HG03139 (cell line): ENCODE results near the gene GUK1.
A peak's percentile ranks its signal among the peaks of the same experiment; 100 is the strongest.

Experiments used
- ATAC-seq: cut with Tn5 transposase; IDR thresholded peaks from one replicate; pipeline ENCODE4 v1.9.1; 2021; ENCODE audit not compliant: unreplicated experiment

The GUK1 gene, protein sequence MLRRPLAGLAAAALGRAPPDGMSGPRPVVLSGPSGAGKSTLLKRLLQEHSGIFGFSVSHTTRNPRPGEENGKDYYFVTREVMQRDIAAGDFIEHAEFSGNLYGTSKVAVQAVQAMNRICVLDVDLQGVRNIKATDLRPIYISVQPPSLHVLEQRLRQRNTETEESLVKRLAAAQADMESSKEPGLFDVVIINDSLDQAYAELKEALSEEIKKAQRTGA

DNA sequence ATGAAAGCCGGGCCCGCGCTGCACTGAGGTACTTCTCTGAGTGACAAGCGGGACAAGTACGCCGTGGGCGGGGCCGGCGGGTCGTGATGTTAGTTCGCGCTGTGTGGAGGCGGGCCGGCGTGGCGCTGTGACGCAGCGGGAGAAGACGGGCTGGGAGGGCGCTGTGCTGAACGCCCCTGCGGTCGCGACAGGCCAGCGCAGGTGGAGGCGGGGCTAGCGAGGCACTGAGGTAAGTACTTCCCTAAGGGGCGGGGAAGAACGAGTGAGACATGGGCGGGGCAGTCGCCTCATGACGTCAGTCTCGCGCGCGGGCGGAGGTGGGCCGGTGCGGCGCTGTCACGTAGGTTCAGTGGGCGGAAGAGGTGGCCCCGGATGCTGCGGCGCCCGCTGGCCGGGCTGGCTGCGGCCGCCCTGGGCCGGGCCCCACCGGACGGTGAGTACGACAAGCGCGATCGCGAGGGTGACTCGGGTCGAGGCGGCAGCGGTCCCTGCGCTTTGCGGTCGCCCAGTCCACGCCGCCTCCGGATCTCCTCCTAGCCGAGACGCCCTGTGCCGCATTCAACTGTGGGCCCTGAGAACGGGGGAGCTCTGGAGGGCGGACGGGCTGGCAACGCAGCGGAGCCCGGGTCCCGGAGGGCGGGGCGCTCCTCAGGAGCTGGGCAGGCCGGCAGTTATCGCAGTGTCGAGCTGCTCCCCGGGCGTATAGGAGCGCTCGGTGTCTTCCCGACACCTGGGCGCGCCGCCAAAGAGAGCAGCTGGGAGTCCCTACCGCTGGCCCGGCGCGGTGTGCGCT, at the start of gene GUK1:
Gene GUK1, plus strand, starts transcription at position 349 of the 793 bp plus-strand sequence. Its CDS starts 24 bp downstream, at position 373.
- ATAC-seq: peak; percentile 88

DNA sequence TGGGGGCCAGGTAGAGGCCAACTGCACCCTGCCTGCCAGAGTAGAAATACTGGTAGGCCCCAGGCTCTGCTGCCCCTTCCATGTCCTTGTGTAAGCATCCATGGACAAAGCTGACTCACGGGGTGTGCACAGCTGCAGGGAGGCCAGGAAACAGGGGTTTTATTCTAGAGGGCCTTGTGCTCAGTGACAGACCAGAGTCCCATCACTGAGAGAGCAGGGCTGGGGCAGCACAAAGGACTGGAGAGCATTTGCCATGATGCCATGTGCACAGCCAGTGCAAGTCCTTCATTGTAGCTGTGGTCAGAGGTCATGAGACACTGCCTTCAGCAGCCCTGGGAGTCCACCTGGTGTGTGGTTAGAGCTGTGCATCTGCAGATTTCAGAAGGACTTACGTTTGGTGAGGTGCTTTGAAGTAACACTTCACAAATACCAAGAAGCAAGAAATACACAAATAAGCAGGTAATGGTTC, 49.4 kb upstream of the GUK1 start:
- no peak for ATAC-seq

DNA sequence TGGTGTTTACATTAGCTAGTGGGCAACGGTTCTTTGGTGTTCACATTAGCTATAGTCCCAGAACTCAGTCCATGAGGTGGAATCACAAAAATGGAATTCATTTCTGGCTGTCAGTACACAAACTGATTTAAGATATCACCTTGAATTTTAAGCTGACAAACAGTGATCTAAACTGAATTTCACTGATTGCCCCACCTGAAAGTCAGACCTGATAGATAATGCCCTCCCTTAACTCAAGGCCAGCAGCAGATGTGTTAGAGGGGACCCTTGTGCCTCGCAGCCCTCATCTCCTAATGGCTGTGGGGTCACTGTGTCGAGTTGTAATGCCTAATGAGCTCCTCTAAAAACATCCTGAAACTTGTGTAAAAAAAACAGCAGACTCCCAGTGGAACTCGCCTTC, 49.0 kb upstream of the GUK1 start:
- no peak for ATAC-seq

DNA sequence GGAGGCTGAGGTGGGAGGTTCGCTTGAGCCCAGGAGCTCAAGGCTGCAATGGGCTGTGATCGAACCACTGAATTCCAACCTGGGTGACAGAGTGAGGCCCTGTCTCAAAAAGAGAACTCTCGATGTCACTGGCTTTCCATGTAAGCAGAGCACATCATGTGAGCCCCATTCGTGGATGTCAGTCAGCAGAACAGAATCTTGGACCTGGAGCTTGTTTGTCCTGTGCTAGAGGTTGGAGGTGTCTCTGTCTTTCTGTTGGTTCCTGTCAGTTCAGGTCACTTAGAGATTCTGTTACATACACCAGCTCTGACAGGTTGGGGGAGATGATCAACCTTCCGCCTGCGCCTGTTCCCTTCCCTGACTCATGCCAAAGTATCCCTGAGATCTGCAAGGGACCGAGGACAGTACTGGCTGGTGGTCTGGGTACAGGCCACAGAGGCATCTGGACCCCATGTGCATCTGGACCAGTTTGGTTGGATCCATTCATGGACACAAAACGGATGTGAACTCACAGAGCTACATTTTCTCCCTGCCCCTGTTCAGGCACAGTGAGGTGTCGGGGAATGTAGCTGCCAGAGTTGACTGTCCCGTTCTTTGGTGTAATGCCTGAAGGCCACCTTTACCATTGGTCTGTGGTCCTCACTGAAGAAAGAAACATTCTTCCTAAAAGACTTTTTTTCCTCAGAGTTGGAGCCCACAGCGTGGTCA, 47.6 kb upstream of the GUK1 start:
- no peak for ATAC-seq

DNA sequence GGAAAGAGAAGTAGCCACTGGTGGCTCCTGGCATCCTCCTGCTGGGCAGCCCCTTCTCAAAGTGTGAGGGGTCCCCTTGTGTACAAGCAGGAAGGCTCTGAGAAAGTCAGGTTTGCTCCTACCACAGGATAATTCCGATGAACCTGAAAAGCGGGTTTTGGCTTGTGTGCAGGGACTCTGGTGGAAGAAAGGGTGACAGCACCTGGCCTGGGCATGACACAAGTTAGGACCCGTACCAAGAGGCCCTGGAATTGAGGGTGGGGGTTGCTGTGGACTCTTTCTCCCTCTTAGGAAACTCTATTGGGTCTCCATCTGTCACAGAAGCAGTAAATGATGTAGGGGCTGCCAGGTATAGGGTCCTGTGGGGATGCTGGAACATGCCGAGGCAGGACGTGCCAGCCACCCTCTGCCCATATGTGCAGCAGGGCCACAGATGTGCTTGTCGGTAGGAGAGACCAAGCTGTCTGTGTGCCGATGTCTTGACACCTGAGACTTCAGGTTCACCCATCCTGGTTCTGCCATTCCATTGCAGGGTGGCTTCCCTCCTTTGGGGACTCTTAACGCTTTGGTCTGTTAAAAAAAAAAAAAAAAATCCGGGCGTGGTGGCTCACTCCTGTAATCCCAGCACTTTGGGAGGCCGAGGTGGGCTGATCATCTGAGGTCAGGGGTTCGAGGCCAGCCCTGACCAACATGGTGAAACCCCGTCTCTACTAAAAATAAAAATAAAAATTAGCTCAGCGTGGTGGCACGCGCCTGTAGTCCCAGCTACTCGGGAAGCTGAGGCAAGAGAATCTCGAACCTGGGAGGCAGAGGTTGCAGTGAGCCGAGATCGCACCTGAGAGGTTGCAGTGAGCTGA, 46.8 kb upstream of the GUK1 start:
- ATAC-seq: no peak

DNA sequence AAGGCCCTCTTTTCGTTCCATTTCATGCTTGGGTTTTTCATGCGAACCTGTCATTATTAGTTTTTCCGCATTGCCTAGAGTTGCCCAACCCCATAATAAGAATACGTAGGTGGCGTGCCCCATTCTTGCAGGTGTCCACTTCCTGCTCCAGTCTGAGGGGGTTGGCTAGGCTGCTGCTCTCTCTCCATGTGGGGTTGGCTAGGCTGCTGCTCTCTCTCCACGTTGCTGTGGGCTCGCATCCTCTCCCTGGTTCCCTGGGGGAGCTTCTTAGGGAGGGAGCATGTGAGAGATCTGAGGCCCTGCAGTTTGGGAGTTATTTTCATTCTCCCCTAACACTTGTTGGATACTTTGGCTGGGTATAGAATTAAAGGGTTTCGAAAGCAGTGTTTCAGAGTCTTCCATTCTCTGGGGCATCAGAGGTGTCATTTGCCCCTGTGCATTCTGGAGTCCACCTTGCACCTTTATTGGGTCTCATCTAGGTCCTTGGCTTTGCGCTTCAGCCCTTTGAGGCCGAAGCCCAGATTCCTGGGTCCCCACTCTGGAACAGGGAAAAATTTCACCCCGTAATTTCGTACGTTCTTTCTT, 45.6 kb upstream of the GUK1 start:
- no peak for ATAC-seq

DNA sequence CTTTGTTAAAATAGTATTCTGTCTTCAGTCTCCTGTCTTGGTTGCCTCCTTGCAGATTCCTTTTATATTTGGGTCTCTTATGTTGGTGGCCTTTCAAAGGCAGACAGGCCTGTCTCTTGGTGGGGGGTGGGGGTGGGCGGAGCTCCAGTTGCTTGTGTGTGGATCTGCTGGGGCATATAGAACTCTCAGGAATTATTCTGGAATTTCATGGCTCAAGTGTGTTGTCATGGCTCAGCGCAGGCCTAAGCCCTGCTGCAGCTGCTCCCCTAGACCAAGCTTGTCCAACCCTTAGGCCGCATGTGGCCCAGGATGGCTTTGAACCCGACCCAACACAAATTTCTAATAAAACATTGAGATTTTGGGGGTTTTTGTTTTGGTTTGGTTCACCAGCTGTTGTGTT, 44.9 kb upstream of the GUK1 start:
- no peak for ATAC-seq

DNA sequence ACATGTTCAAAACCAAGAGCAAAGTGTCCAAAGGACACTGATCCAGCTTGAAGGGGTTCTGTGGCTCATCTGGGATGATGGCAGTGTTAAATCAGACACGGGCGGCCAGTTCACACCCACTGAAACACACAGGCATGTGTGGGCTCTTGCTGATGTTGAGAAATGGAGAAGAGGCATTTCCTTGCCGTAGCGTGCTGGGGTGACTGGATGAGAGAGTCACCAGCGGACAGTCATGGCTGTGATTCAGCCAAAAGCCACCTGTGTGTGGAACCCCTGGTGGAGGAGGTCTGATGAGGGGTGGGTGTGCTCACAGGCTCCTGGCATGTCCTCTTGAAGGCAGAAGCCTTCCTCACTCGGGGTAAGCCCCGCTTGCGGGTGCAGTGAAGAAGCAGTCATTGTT, 44.1 kb upstream of the GUK1 start:
- no peak for ATAC-seq

DNA sequence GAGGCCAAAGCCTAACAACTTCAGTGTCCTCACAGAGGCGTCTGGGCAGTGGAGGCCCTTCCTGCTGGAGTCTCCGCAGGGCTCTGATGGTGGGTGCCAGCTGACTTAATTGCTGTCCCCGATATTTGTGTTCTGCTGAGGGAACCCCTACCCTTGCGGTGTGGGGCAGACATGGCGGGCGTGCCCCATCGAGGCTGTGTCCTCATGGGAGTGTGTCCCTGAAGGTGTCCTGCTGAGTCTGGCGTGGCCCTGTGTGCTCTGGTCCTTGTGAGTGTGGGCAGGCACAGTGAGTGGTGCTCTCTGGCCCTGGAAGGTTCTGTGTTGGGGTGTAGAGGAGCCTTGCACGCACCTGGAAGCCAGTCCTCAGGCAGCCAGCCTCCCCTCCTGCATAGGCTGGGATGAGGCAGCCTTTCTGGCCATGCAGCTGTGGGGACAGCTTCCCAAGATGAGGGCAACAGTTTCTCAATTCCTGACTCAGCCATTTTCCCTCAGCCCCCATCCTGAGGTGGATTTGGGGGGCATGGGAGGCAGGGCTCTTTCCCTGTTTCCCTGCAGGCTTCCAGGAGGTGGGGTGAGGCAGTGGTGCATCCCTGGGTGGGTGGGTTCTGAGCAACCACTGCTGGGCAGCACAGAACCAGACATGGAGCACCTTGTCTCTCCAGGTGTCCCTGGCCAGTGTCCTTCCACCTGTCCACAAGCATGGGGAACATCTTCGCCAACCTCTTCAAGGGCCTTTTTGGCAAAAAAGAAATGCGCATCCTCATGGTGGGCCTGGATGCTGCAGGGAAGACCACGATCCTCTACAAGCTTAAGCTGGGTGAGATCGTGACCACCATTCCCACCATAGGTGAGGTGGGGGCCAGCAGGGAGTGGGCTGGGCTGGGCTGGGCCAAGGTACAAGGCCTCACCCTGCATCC, 43.4 kb upstream of the GUK1 start:
- ATAC-seq: no peak

DNA sequence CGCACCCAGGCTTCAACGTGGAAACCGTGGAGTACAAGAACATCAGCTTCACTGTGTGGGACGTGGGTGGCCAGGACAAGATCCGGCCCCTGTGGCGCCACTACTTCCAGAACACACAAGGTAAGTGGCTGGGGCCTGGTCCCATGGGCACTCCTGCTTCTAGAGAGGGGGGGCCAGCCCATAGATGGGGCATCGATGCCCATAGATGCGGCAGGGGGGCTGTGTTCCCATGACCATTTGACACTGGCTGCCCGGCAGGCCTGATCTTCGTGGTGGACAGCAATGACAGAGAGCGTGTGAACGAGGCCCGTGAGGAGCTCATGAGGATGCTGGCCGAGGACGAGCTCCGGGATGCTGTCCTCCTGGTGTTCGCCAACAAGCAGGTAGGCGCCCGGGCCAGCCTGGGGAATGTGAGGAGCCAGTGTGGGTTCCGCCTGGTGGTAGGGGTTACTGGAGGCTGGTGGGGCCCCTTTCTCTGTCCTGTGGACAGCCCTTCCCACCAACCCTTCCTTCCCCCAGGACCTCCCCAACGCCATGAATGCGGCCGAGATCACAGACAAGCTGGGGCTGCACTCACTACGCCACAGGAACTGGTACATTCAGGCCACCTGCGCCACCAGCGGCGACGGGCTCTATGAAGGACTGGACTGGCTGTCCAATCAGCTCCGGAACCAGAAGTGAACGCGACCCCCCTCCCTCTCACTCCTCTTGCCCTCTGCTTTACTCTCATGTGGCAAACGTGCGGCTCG, 42.6 kb upstream of the GUK1 start:
- no peak for ATAC-seq

DNA sequence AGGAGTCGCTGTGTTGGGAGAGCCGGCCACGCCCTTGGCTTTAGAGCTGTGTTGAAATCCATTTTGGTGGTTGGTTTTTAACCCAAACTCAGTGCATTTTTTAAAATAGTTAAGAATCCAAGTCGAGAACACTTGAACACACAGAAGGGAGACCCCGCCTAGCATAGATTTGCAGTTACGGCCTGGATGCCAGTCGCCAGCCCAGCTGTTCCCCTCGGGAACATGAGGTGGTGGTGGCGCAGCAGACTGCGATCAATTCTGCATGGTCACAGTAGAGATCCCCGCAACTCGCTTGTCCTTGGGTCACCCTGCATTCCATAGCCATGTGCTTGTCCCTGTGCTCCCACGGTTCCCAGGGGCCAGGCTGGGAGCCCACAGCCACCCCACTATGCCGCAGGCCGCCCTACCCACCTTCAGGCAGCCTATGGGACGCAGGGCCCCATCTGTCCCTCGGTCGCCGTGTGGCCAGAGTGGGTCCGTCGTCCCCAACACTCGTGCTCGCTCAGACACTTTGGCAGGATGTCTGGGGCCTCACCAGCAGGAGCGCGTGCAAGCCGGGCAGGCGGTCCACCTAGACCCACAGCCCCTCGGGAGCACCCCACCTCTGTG, 41.7 kb upstream of the GUK1 start:
- ATAC-seq: no peak

DNA sequence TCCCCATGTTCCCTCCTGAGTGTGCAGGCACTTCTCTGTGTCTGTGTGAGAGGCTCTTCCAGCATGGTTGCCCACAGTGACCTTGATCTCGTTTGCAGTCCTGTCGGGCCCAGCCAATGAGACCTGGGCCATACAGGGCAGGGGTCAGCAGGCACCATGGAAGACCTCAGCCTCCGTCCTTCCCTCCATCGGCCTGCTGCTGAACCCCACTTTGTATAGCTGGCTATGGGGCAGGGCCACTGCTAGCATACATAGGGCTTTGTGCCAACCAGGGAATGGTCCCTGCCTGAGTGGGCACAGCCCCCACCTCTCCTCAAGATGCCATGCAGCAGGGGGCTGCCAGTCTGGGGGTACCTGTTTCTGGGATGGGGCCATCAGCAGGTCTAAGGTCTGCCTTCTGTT, 40.7 kb upstream of the GUK1 start:
- no peak for ATAC-seq

DNA sequence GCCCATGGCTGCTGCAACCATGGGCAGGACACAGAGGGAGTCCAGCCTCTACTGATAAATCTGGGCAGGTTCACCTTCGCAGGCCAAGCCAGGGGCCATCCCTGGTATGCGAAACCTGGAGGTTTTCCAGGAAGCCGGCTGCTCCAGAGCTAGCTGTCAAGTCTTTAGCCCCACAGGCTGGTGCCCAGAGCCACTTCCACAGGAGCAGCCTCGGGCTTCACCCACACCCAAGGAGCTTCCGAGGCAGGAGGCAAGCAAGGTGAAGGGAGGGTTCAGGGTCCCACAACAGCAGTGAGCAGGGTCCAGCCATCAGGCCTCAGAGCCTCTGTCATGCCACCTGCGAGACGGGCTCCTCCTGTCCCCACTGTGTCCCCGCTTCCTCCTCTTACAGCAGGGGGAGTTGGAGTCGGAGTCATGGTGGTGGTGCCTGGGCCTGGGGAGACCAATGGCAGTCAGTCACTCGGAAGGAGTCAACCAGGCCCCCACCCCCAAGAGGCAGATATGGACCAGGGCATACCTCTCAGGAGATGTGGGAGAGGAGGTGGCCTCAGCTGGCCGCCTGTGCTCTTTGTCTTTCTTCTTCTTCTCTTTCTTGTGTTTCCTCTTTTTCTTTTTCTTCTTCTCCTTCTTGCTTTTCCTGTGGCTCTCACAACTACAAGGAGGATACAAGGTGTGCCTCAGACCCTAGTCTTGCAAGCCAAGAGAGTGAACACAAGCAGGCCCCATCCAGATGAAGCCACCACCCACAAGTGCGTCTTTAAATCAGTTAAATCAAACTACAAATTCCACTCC, 39.1 kb upstream of the GUK1 start:
- ATAC-seq: no peak

DNA sequence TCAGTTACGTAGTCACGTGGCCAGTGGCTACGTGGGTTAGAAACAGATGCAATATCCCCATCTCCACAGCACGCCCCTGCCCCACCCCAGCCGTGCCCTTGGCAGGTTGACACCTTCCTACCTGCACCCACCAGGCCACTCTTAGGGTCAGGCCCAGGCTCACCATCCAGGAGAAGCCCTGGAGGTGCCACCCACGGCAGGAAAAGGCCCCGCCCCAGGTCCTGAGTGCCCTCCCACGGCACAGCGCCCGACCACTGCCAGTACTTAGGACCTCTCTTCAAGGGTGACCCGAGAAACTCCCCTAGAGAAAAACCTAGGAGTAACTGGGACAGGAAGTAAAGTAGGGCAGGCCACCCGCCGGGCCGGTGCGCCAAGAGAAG, 38.5 kb upstream of the GUK1 start:
- ATAC-seq: no peak

DNA sequence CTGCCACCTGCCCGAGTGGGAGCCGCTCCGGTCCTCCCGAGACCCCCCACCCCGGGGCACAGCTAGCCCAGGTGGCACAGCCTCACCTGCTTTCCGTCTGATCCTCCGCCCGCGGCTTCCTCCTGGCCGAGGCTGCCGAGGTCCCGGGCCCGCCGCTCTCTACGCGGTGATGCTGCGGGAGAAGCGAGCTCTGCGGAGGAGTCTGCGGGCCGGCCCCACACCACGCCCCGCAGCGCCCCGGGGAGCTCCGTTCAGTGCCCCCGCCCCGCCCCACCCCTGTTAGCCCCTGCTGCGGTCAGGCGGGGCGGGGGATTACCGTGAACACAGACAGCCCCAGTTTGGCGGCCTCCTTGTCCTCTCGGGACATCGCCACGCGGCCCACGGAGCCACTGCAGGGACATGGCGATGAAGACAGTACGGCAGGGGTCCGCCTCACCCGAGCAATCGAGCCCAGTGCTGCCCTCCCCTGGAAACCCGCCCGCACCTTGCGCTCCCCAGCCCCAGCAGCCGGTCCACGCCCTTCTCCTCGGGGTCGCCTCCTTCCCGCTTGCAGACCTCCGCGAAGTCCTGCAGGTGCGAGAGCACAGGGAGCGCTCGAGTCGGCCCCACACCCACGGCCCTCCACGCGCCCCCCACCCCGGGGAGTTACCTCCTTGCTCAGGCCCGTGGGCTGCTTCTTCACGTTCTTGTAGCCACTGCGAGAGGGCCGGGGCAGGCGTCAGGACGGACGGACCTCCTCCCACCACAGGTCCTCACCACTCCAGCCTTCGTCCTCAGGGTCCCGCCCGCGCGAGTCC, 37.9 kb upstream of the GUK1 start:
- peak; percentile 29 for ATAC-seq

DNA sequence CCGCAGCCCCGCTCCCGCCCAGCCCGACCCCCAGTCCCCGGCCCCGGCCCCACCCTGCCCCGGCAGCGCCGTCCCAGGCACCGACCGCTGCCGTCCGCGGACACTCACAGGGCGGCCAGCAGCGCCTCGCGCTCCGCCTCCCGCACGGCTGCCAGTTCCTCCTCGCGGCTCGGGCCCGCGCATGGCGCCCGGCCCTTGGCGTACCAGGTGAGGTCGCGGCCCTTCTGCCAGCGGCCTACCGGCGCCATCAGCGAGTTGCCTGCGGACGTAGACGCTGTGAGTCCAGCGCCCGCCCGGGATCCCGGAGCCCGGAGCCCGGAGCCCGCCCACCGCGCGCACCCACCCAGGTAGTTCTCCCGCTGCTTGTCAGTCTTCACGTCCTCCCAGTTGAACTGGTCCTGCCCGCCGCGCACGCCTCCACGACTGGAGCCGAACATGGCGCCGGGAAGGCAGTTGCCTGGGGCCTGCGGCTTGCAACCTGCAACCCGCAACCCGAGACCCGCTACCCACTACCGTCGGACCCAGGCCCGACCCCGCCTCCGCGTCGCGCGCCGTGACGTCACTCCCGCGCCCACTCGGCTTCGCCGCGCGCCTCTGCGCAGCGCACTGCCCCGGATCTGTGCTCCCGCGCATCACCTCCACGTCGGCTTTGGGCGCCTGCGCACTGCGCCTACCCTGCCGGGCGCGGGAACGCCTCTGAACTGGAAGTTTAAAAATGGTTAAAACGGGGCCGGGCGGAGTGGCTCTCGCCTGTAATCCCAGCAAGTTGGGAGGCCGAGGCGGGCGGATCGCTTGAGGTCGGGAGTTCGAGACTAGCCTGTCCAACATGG, 37.1 kb upstream of the GUK1 start, which contains the start of gene C1orf35:
Gene C1orf35, minus strand, starts transcription at position 535 of the 830 bp plus-strand sequence. Its CDS starts 98 bp downstream, at position 437.
- ATAC-seq: peak; percentile 60
